HepG2 (cell line): ENCODE measurements around the gene JAM2. TPM values are rescaled to one million over a fixed set of nuclear protein-coding genes. Genes with fewer than 3 reads are reported as not detected.

Experiments
- ATAC-seq: fragments of 200-7000 bp; cut with Tn5 transposase; 3 replicates; pipeline ENCODE4 v1.9.1; 2020; ENCODE audit warnings: mild to moderate bottlenecking, moderate library complexity
- BruUV-seq: library from RNA; stranded (reverse); fragments of 400-500 nt; replicated peaks from 2 replicates; lab custom pipeline; 2021; lab: Mats Ljungman, UMichigan
- CTCF ChIA-PET: fragments of 300-600 bp; formaldehyde crosslinking; extraction: SDS; loops from one replicate; lab custom pipeline; 2021; ENCODE audit warnings: low total read pairs, inconsistent platforms, low intra/inter-chr PET ratio; lab: Yijun Ruan, JAX
- POLR2A ChIA-PET: fragments of 350-600 bp; sonication (Branson Sonifier 250); formaldehyde crosslinking; loops from one replicate; lab custom pipeline; 2020; ENCODE audit warnings: antibody characterized with exemption, inconsistent platforms; lab: Yijun Ruan, JAX
- DNase-seq: peaks from one replicate; pipeline ENCODE4 v3.0.0-alpha.2; 2015; ENCODE audit warnings: low spot score
- FAIRE-seq: peaks from 3 replicates; lab custom pipeline; 2011; peaks lifted over from hg19 to GRCh38; lab: Jason Lieb, UNC
- H2AFZ ChIP-seq: one replicate; pipeline ENCODE4 v1.6.1; 2011; ENCODE audit warnings: low read length, inconsistent platforms
- H3K27ac ChIP-seq: fragments of 300-600 bp; 3 replicates; pipeline ENCODE4 v1.8.0; 2011; ENCODE audit warnings: mixed run types, mild to moderate bottlenecking, mixed read lengths, low read length, inconsistent platforms; ENCODE audit not compliant: insufficient read depth; ENCODE audit errors: extremely low read length
- H3K27me3 ChIP-seq, 2 experiments: fragments of 200-600 bp in 1 of 2; 2 replicates in 1 of 2; 3 replicates in 1 of 2; pipeline versions ENCODE4 v1.6.0 to v1.8.0; 2011; ENCODE audit warnings: low read length in 2 of 2, mild to moderate bottlenecking in 2 of 2, moderate library complexity in 2 of 2, inconsistent platforms in 1 of 2; ENCODE audit not compliant: insufficient read depth in 2 of 2, control insufficient read depth in 1 of 2
- H3K36me3 ChIP-seq, 2 experiments: fragments of 200-600 bp in 1 of 2; replicated peaks in 1 of 2; 2 replicates in 1 of 2; 3 replicates in 1 of 2; pipeline versions ENCODE4 v1.5.1 to v1.8.0; 2011; ENCODE audit warnings: low read length in 2 of 2, inconsistent platforms in 1 of 2; ENCODE audit not compliant: insufficient read depth in 2 of 2, control insufficient read depth in 1 of 2
- H3K4me1 ChIP-seq: 2 replicates; pipeline ENCODE4 v1.5.1; 2012; ENCODE audit warnings: low read length, inconsistent platforms; ENCODE audit not compliant: insufficient read depth
- H3K4me2 ChIP-seq: 2 replicates; pipeline ENCODE4 v1.6.0; 2011; ENCODE audit warnings: low read depth, low read length, inconsistent platforms
- H3K4me3 ChIP-seq, 3 experiments: fragments of 200-600 bp in 1 of 3; sonication (generic), shearing (Covaris generic) in 1 of 3; replicated peaks in 1 of 3; 2 replicates each; pipeline ENCODE4 v1.5.1; 2011 to 2016; ENCODE audit warnings: low read length in 3 of 3, inconsistent platforms in 2 of 3, low read depth in 2 of 3, mild to moderate bottlenecking in 2 of 3, control low read depth in 1 of 3, mixed read lengths in 1 of 3; ENCODE audit not compliant: insufficient read depth in 1 of 3
- H3K79me2 ChIP-seq: one replicate; pipeline ENCODE4 v1.6.1; 2011; ENCODE audit warnings: low read length, inconsistent platforms; ENCODE audit not compliant: insufficient read depth
- H3K9ac ChIP-seq: 2 replicates; pipeline ENCODE4 v1.6.0; 2011; ENCODE audit warnings: mild to moderate bottlenecking, low read depth, low read length, inconsistent platforms; ENCODE audit not compliant: insufficient read depth
- H3K9me3 ChIP-seq: 2 replicates; pipeline ENCODE4 v1.5.1; 2012; ENCODE audit warnings: mild to moderate bottlenecking, low read length
- H4K20me1 ChIP-seq: 2 replicates; pipeline ENCODE4 v1.6.0; 2011; ENCODE audit warnings: inconsistent platforms, mild to moderate bottlenecking, low read length, moderate library complexity; ENCODE audit not compliant: insufficient read depth
- ZNF598 ChIP-seq: sonication (generic); formaldehyde crosslinking; IDR thresholded peaks from 2 replicates; pipeline ENCODE4 v1.5.1; 2020; ENCODE audit warnings: mild to moderate bottlenecking, missing genetic modification reagents, borderline replicate concordance
- WGBS: methylation state at CpG from one replicate; pipeline ENCODE4 v1.1.6; 2017; ENCODE audit warnings: low lambda C conversion rate; 5-methylcytosine and 5-hydroxymethylcytosine counted together
- in situ Hi-C: cut with HindIII; loops from 2 replicates; pipeline ENCODE4 v1.10.0; 2017; ENCODE audit warnings: low pct_unique_long_range_greater_than_20kb; ENCODE audit not compliant: extremely low pct_ligation_motif_present
- intact Hi-C: fragments of 100-400 bp; cut with micrococcal nuclease; formaldehyde crosslinking; loops from one replicate; pipeline ENCODE4 v1.10.0; 2022; ENCODE audit not compliant: unreplicated experiment
- polyA plus RNA-seq, 8 experiments: library from polyadenylated mRNA; depleted of rRNA in 3 of 8; stranded (reverse) in 7 of 8; unstranded in 1 of 8; fragments of >200 nt; fragmentation: Illumina TruSeq in 4 of 8; extraction: Trizol in 4 of 8; gene quantifications; 2 replicates each; pipeline versions ENCODE4 v1.2.1 to v1.2.3, GENCODE V29; 2011 to 2016; ENCODE audit warnings: low read depth in 4 of 8, missing spikeins in 1 of 8, mixed read lengths in 1 of 8; ENCODE audit not compliant: insufficient read depth in 1 of 8
- total RNA-seq, 5 experiments: library from RNA; depleted of rRNA; stranded (reverse); fragments of >200 nt; fragmentation: Illumina TruSeq; extraction: Trizol; gene quantifications; 2 replicates each; pipeline ENCODE4 v1.2.3, GENCODE V29; 2016; ENCODE audit warnings: low read depth in 1 of 5
- TF ChIP-seq, protein P1 (sequence below): sonication (generic); formaldehyde crosslinking; IDR thresholded peaks from one replicate; pipeline ENCODE4 v1.5.1; 2020; ENCODE audit warnings: mild to moderate bottlenecking, missing genetic modification reagents; ENCODE audit errors: not compliant biosample characterization

Gene JAM2
- total and polyA plus RNA-seq, 2 of the 13 experiments (the other 11 are each of a cell fraction or from before 2014, with no cell fraction given): 0.07 TPM; not detected in 1

DNA sequence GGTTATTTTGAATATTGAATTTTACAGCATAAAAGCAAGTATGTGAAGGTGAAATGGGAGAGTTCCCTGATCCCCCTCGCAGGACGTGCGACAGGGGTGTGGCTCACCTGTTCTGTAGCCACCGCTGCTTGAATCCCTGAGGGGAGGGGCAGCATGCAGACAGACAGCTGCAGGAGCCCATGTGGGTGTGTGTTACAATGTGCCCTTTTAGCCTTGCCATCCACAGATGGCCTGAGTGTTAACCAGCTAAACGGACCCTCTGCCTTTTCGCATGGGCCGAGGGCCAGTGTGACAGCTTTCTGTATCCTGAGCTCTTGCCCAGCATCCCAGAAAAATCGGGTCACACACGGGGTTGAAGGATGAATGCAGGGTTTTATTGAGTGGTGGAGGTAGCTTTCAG lies 43.3 kb downstream of the JAM2 start:
- FAIRE-seq: no peak
- Histone ChIP-seq H3K4me2 (no peak overlapping the region), H3K79me2 (no peaks in the 10 kb centered on the region), H4K20me1 (no peaks in the 10 kb centered on the region), H3K9me3 (no peaks in the 10 kb centered on the region), H3K27me3 (0 out of 5 replicates have a peak, but pooled peaks cover 0 to 6% of the 10 kb centered on the region in 2 experiments), H3K27ac (no peak overlapping the region), H2AFZ (no peak overlapping the region), H3K9ac (no peak overlapping the region), H3K36me3 (no peaks in the 10 kb centered on the region), H3K4me3 (no peak overlapping the region), H3K4me1 (peaks cover 5% of the 10 kb centered on the region; the same call in 1 of the 2 replicates)
- intact Hi-C loops (no loop called here), in situ Hi-C loops (no loop called here)
- WGBS: 32% methylated on average over 8 of the region's 9 CpGs
- ATAC-seq: no peak
- BruUV-seq: no TSS peak
- DNase-seq: no peak
- CTCF ChIA-PET: no interaction called here
- TF ChIP-seq ZNF598: no peak
- TF ChIP-seq, protein P1, sequence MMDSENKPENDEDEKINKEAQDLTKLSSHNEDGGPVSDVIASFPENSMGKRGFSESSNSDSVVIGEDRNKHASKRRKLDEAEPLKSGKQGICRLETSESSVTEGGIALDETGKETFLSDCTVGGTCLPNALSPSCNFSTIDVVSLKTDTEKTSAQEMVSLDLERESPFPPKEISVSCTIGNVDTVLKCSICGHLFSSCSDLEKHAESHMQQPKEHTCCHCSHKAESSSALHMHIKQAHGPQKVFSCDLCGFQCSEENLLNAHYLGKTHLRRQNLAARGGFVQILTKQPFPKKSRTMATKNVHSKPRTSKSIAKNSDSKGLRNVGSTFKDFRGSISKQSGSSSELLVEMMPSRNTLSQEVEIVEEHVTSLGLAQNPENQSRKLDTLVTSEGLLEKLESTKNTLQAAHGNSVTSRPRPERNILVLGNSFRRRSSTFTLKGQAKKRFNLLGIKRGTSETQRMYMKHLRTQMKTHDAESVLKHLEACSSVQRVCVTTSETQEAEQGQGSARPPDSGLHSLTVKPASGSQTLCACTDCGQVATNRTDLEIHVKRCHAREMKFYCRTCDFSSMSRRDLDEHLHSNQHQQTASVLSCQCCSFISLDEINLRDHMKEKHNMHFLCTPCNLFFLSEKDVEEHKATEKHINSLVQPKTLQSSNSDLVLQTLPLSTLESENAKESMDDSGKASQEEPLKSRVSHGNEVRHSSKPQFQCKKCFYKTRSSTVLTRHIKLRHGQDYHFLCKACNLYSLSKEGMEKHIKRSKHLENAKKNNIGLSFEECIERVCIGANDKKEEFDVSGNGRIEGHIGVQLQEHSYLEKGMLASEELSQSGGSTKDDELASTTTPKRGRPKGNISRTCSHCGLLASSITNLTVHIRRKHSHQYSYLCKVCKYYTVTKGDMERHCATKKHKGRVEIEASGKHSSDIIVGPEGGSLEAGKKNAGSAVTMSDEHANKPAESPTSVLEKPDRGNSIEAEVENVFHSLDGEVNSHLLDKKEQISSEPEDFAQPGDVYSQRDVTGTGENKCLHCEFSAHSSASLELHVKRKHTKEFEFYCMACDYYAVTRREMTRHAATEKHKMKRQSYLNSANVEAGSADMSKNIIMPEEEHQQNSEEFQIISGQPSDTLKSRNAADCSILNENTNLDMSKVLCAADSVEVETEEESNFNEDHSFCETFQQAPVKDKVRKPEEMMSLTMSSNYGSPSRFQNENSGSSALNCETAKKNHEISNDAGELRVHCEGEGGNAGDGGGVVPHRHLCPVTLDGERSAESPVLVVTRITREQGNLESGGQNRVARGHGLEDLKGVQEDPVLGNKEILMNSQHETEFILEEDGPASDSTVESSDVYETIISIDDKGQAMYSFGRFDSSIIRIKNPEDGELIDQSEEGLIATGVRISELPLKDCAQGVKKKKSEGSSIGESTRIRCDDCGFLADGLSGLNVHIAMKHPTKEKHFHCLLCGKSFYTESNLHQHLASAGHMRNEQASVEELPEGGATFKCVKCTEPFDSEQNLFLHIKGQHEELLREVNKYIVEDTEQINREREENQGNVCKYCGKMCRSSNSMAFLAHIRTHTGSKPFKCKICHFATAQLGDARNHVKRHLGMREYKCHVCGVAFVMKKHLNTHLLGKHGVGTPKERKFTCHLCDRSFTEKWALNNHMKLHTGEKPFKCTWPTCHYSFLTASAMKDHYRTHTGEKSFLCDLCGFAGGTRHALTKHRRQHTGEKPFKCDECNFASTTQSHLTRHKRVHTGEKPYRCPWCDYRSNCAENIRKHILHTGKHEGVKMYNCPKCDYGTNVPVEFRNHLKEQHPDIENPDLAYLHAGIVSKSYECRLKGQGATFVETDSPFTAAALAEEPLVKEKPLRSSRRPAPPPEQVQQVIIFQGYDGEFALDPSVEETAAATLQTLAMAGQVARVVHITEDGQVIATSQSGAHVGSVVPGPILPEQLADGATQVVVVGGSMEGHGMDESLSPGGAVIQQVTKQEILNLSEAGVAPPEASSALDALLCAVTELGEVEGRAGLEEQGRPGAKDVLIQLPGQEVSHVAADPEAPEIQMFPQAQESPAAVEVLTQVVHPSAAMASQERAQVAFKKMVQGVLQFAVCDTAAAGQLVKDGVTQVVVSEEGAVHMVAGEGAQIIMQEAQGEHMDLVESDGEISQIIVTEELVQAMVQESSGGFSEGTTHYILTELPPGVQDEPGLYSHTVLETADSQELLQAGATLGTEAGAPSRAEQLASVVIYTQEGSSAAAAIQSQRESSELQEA (CRISPR knock-in tag): no peak
- POLR2A ChIA-PET: no interaction called here
